ENCODE data around the gene SDC3.

The SDC3 gene

GRCh38 chr1:30822966-30823581 is 85.5 kb downstream of the SDC3 start:
- DNase-seq (ENCODE audit: low spot score), result no peak

GRCh38 chr1:30822006-30822405 is 86.6 kb downstream of the SDC3 start:
- no peak for DNase-seq (ENCODE audit: low spot score)

GRCh38 chr1:30820299-30820698 is 88.3 kb downstream of the SDC3 start:
- DNase-seq (ENCODE audit: low spot score), result no peak

Small RNAs within 50 kb of the gene (small RNA-seq; reads per million reads assigned to genes)
- gene RN7SKP91 (0.03 to 4.5 reads per million in 2 experiments), gene RN7SL371P (0 reads per million in 2 experiments)
